RWPE1 (cell line): ENCODE results near the gene SYMPK.

Experiments used
- CTCF ChIA-PET: fragments of 350-600 bp; sonication (Branson Sonifier 250); formaldehyde crosslinking; extraction: SDS; loops from one replicate; lab custom pipeline; 2021; lab: Yijun Ruan, JAX
- POLR2A ChIA-PET: fragments of 400-600 bp; formaldehyde crosslinking; extraction: SDS; loops from one replicate; lab custom pipeline; 2020; ENCODE audit warnings: antibody characterized with exemption; ENCODE audit not compliant: low non-redundant PET; lab: Yijun Ruan, JAX
- DNase-seq: peaks from one replicate; pipeline ENCODE4 v3.0.0; 2012; ENCODE audit warnings: low spot score
- H3K27ac ChIP-seq: fragments of 450-650 bp; 2 replicates; pipeline ENCODE4 v1.5.1; 2017
- TF ChIP-seq, protein P1 (sequence below): fragments of 450-650 bp; conservative IDR thresholded peaks from 2 replicates; pipeline ENCODE4 v1.5.1; 2017; ENCODE audit warnings: low read depth, mild to moderate bottlenecking

Gene SYMPK

DNA sequence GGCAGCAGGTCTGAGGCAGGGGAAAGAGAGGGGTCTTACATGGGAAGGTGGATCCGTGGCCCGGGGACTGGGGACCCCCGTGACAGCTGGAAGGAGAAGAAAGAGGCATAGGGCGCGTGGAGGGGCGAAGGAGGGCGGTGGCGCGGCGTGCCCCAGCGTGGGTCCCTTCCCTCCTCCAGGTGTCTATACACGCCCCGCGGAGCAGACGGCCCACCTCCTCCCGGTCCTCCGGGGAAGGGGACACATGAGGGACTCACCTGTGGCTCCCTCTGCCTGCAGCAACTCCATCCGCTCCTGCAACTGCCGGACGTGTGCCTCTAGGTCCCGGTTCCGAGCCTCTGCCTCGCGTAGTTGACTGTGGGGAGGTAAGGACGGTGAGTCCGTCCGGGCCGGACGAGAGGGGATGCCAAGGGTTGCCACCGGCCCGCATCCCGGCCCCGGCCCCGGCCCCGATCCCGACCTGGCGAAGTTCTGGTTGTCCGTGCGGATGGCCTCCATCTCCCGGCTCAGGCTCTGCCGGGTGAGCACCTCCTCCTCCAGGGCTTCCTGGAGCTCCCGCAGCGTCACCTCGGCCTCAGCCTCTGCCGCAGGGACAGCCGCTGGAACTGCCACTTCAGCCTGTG lies 91.5 kb downstream of the SYMPK start:
- TF ChIP-seq, protein P1, sequence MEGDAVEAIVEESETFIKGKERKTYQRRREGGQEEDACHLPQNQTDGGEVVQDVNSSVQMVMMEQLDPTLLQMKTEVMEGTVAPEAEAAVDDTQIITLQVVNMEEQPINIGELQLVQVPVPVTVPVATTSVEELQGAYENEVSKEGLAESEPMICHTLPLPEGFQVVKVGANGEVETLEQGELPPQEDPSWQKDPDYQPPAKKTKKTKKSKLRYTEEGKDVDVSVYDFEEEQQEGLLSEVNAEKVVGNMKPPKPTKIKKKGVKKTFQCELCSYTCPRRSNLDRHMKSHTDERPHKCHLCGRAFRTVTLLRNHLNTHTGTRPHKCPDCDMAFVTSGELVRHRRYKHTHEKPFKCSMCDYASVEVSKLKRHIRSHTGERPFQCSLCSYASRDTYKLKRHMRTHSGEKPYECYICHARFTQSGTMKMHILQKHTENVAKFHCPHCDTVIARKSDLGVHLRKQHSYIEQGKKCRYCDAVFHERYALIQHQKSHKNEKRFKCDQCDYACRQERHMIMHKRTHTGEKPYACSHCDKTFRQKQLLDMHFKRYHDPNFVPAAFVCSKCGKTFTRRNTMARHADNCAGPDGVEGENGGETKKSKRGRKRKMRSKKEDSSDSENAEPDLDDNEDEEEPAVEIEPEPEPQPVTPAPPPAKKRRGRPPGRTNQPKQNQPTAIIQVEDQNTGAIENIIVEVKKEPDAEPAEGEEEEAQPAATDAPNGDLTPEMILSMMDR: no peak
- peak overlapping the region; percentile 98 for H3K27ac ChIP-seq
- ChIA-PET POLR2A (no interaction called here), CTCF (interaction anchor here (1.1 to 2.9 kb wide), 3 partner anchors 9 to 28 kb away, joined by 3 to 41 read pairs (median 4); no protein-coding TSS in a partner anchor)
- no peak for DNase-seq

DNA sequence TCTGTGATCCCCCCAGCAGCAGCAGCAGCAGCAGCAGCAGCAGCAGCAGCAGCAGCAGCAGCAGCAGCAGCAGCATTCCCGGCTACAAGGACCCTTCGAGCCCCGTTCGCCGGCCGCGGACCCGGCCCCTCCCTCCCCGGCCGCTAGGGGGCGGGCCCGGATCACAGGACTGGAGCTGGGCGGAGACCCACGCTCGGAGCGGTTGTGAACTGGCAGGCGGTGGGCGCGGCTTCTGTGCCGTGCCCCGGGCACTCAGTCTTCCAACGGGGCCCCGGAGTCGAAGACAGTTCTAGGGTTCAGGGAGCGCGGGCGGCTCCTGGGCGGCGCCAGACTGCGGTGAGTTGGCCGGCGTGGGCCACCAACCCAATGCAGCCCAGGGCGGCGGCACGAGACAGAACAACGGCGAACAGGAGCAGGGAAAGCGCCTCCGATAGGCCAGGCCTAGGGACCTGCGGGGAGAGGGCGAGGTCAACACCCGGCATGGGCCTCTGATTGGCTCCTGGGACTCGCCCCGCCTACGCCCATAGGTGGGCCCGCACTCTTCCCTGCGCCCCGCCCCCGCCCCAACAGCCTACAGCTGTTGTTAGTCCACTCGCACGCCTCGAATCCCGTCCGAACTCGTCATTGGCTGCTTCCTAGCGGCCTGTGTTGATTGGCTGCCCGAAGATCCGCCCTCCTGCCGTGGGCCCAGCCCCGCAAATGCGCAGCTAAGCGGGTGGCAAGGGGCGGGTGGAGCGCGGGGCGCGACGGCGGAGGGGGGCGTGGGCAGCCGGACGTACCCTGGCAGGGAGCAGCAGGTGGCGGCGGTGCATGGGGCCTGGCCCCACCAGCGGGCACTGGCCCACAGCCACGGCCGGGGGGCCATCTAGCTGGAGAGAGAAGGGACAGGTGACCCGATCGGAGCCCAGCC lies 92.5 kb downstream of the SYMPK start:
- TF ChIP-seq, protein P1: peak; percentile 84
- peak overlapping the region; percentile 98 for H3K27ac ChIP-seq
- CTCF ChIA-PET: interaction anchor here (0.6 to 2.9 kb wide), 17 partner anchors 9 to 1570 kb away, joined by 3 to 41 read pairs (median 4); partner anchors contain the start of genes DMPK and DMWD
- DNase-seq: peak; percentile 95
- POLR2A ChIA-PET: interaction anchor here (0.6 to 1.9 kb wide), 3 partner anchors 8 to 23 kb away, joined by 3 to 27 read pairs (median 4); partner anchors contain the start of gene DMPK

DNA sequence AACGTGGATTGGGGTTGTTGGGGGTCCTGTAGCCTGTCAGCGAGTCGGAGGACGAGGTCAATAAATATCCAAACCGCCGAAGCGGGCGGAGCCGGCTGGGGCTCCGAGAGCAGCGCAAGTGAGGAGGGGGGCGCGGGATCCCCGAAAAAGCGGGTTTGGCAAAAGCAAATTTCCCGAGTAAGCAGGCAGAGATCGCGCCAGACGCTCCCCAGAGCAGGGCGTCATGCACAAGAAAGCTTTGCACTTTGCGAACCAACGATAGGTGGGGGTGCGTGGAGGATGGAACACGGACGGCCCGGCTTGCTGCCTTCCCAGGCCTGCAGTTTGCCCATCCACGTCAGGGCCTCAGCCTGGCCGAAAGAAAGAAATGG lies 93.1 kb downstream of the SYMPK start:
- no peak for DNase-seq
- TF ChIP-seq, protein P1: no peak
- POLR2A ChIA-PET: interaction anchor here (0.6 to 1.9 kb wide), 4 partner anchors 12 to 146 kb away, joined by 4 to 27 read pairs (median 5); partner anchors contain the start of genes DMPK, QPCTL and SNRPD2
- H3K27ac ChIP-seq: peak overlapping the region; percentile 98
- CTCF ChIA-PET: interaction anchor here (0.6 to 2.9 kb wide), 14 partner anchors 9 to 1571 kb away, joined by 3 to 41 read pairs (median 4); partner anchors contain the start of genes DMPK and DMWD

DNA sequence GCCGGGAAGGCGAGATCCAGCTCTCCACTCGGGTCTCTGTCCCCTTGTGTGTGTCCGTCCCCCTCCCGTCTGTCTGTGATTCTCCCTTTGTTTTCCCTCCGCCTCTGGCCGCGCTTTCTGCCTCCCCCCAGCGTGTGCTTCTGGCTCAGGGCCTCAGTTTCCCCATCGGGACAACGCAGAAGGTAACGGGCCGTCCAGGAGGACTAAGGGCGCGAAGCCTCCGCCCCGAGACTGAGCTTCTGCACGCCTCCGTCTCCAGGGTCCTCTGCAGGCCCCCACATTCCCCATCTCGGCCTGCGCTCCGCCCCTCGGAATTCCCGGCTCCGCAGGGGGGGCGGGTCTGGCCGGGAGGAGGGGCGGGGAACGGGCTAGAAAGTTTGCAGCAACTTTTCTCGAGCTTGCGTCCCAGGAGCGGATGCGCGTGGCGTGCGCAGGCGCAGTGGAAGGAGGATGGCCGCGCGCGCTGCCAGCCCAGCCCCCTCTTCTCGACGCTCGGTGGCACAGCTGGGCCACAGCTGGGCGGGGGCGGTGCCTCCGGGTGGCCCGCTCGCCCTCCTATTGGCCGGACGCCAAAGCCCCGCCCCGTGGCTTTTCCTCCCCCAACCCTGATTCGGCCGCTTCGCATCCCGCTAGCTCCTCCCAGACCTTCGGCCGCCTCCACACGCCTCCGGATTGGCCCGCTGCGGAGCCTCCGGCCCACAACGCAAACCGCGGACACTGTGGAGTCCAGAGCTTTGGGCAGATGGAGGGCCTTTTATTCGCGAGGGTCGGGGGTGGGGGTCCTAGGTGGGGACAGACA lies 93.8 kb downstream of the SYMPK start, which contains the start of gene SIX5:
Gene SIX5 (minus strand): TSS at position 269 of the 799 bp plus-strand sequence. CDS start 408 bp downstream, outside the sequence.
- peak within 1 kb of the TSS; percentile 98 for H3K27ac ChIP-seq
- ChIA-PET CTCF (interaction anchor here (0.5 to 2.9 kb wide), 14 partner anchors 10 to 1192 kb away, joined by 3 to 41 read pairs (median 4); partner anchors contain the start of genes DMPK, DMWD and FBXO46), POLR2A (interaction anchor here (0.6 to 1.9 kb wide), 10 partner anchors 10 to 1156 kb away, joined by 3 to 27 read pairs (median 4); partner anchors contain the start of genes DMPK, IGSF23, QPCTL and SNRPD2)
- TF ChIP-seq, protein P1: no peak
- DNase-seq: peak; percentile 98

DNA sequence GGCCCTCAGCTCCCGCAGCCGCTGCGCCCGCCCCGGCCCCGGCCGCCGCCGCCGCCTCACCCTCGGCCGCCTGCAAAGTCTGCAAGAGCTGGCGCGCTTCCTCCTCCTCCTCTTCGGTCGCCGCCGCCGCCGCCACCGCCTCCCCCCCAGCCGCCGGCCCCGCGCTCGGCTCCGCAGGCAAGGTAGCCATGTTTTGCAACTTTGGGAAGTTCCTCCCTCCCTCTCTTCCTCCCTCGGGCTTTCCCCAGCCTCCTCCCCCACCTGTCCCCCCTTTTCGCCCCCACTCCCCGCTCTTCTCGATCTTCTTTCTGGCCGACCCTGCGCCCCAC lies 94.3 kb downstream of the SYMPK start:
- H3K27ac ChIP-seq: peak overlapping the region; percentile 98
- TF ChIP-seq, protein P1: no peak
- CTCF ChIA-PET: interaction anchor here (0.7 to 2.9 kb wide), 2 partner anchors 31 to 80 kb away, joined by 3 to 41 read pairs; no protein-coding TSS in a partner anchor
- POLR2A ChIA-PET: interaction anchor here (0.7 to 1.9 kb wide), 8 partner anchors 11 to 1155 kb away, joined by 3 to 27 read pairs (median 4); partner anchors contain the start of genes DMPK, IGSF23, QPCTL and SNRPD2
- peak; percentile 59 for DNase-seq
